ENCODE data around the gene OAF. TPM values are rescaled to one million over a fixed set of nuclear protein-coding genes. Genes with fewer than 3 reads are reported as not detected.

The OAF gene
- polyA plus RNA-seq, 1 experiment = 47.5 TPM

DNA sequence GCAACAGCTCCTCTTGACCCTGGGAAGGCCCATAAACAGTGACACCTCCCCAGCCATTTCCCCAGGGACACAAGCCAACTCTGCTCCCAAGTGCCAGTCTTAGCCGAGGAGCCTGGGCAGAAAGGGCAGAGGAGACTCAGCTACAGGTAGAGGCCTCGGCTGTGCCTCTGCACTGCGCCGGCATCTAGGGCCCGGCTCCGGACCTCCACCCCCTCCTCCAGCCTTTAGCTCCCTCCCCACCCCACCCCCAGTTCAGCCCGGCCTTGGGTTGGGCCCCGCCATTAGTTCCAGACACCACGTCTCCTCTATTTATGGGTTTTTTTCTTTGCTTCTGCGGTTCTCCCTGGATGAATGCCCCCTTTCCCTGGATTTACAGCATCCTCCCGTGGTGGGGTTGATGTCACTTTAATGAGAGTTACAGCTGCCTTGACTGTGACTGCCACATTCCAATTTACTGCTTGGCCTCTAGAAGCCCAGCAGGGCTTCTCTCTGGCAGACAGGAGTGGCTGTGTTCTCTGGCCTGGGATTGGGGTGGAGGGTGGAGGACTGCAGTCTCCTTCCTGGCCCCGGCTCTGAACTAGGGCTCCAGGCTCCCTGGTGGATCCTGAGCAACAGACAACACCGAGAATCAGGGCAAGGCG, 13.5 kb upstream of the OAF start:
- Histone ChIP-seq H3K27me3 (ENCODE audit: control insufficient read depth, insufficient read depth, low read length) (no peaks in the 10 kb centered on the region; the same call in 1 of the 2 replicates), H3K4me3 (ENCODE audit: low read depth, low read length) (no peak overlapping the region), H3K36me3 (ENCODE audit: control insufficient read depth, insufficient read depth, low read length) (no peaks in the 10 kb centered on the region)
- ChIA-PET CTCF (interaction anchor here (0.9 to 1.8 kb wide), 3 partner anchors 10 to 105 kb away, joined by 3 to 7 read pairs (median 3); no protein-coding TSS in a partner anchor), POLR2A (no interaction called here)
- peak; percentile 60 for DNase-seq (ENCODE audit: low read depth)
- TF ChIP-seq, protein P1, sequence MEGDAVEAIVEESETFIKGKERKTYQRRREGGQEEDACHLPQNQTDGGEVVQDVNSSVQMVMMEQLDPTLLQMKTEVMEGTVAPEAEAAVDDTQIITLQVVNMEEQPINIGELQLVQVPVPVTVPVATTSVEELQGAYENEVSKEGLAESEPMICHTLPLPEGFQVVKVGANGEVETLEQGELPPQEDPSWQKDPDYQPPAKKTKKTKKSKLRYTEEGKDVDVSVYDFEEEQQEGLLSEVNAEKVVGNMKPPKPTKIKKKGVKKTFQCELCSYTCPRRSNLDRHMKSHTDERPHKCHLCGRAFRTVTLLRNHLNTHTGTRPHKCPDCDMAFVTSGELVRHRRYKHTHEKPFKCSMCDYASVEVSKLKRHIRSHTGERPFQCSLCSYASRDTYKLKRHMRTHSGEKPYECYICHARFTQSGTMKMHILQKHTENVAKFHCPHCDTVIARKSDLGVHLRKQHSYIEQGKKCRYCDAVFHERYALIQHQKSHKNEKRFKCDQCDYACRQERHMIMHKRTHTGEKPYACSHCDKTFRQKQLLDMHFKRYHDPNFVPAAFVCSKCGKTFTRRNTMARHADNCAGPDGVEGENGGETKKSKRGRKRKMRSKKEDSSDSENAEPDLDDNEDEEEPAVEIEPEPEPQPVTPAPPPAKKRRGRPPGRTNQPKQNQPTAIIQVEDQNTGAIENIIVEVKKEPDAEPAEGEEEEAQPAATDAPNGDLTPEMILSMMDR (IDR thresholded peaks at IDR 0.05; ENCODE audit: insufficient read depth, low read depth, low read length) = no peak

DNA sequence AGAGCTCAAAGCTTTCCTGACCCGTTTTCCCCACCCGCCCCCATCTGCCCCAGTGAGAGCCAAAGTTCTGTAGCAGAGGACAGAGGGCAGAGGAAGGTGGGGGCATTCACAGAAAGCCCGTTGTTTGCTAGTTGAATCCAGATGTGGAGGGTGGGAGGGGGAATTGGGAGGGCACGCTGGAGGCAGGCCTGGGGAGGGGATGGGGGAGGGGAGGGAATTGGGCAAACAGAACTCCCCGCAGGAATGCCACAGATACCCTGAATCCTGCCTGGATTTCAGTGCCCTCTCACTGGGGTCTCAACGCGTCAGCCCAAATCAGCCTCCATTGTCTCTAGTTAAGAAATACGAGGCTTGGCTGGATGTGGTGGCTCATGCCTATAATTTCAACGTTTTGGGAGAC, 12.9 kb upstream of the OAF start:
- CTCF ChIA-PET = interaction anchor here (0.8 kb wide), 1 partner anchor 10 kb away, joined by 3 read pairs; no protein-coding TSS in a partner anchor
- POLR2A ChIA-PET = no interaction called here
- Histone ChIP-seq H3K27me3 (ENCODE audit: control insufficient read depth, insufficient read depth, low read length) (no peaks in the 10 kb centered on the region; the same call in 1 of the 2 replicates), H3K4me3 (ENCODE audit: low read depth, low read length) (no peak overlapping the region), H3K36me3 (ENCODE audit: control insufficient read depth, insufficient read depth, low read length) (no peaks in the 10 kb centered on the region)
- no peak for DNase-seq (ENCODE audit: low read depth)
- TF ChIP-seq, protein P1 (IDR thresholded peaks at IDR 0.05; ENCODE audit: insufficient read depth, low read depth, low read length) = no peak

DNA sequence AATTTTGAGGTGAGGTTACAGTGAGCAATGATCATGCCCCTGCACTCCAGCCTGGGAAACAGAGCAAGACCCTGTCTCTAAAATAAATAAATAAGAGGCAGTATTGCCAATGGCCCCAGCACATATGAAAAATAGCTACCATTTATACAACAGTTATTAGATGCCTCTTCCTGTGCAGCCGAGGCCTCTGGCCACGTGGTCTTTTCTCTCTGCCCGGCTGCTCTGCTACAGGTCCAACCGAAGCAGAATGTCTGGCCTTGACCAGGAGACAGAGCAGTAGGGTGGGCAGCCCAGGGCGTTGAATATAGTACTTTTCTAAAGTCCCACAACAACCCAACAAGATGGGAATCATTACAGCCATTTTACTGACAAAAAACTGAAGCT, 12.4 kb upstream of the OAF start:
- POLR2A ChIA-PET = no interaction called here

DNA sequence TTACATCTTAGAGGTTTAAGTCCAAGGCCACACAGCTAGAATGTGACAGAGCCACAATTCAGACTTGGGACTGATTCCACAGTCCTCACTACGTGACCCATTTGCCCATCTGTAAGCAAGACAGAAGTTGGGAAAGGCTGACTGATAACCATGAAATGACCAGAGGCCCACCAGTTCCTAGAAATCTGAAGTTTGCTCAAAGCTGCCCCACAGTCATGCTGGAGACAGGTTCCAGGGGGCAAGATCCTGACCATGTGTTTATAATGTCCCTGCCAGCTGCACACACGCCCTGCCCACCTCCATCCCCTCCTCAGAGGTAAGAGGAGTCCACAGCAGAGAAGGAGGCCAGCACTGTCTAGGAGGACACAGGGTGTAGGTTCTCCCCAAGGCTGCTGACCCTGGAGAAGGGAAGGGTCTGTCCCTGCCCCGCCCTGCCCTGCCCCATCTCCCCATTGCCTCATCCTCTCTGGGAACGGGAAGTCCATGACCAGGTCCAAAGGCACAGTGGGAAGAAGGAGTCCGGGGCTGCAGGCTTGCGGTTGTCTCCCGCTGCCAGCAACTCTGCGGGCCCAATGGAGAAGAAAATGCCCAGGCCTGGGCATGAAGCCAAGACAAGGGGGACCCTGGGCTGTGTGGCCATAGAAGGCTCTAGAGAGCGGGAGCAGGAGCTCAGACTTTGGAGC, 11.9 kb upstream of the OAF start:
- ChIA-PET POLR2A (no interaction called here), CTCF (interaction anchor here (0.8 to 1.6 kb wide), 4 partner anchors 9 to 20 kb away, joined by 3 to 7 read pairs (median 4); no protein-coding TSS in a partner anchor)
- Histone ChIP-seq H3K36me3 (ENCODE audit: control insufficient read depth, insufficient read depth, low read length) (no peaks in the 10 kb centered on the region), H3K27me3 (ENCODE audit: control insufficient read depth, insufficient read depth, low read length) (no peaks in the 10 kb centered on the region), H3K4me3 (ENCODE audit: low read depth, low read length) (no peak overlapping the region)
- TF ChIP-seq, protein P1 (IDR thresholded peaks at IDR 0.05; ENCODE audit: insufficient read depth, low read depth, low read length) = no peak
- DNase-seq (ENCODE audit: low read depth) = no peak

More for the DNA sequence above, 12.4 kb upstream of the OAF start:
- no peaks in the 10 kb centered on the region for H3K36me3 ChIP-seq (ENCODE audit: control insufficient read depth, insufficient read depth, low read length)
- H3K27me3 ChIP-seq (ENCODE audit: control insufficient read depth, insufficient read depth, low read length) = no peaks in the 10 kb centered on the region; the same call in 1 of the 2 replicates
- no peak overlapping the region for H3K4me3 ChIP-seq (ENCODE audit: low read depth, low read length)
- CTCF ChIA-PET = interaction anchor here (0.8 to 1.6 kb wide), 4 partner anchors 9 to 19 kb away, joined by 3 to 7 read pairs (median 4); no protein-coding TSS in a partner anchor
- TF ChIP-seq, protein P1 (IDR thresholded peaks at IDR 0.05; ENCODE audit: insufficient read depth, low read depth, low read length) = no peak
- no peak for DNase-seq (ENCODE audit: low read depth)

DNA sequence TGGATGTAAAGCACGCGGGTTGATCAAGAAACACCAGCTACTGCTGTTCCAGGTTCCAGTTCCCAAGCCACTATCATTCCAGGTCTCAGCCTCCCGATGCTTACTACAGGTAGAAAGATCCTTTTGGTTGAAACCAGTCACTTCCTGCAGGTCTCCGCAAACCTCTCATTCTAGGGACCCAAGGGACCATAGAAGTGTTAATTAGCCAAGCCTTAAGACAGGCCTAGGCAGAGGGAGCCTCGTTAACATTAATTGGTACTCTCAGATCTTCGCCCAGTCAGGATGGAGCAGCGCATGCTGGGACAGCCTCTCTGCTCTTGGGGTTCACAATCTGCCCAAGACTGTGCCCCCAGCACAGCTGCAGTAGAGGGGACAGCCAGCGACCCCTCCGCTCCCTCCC, 11.2 kb upstream of the OAF start:
- Histone ChIP-seq H3K27me3 (ENCODE audit: control insufficient read depth, insufficient read depth, low read length) (no peaks in the 10 kb centered on the region), H3K4me3 (ENCODE audit: low read depth, low read length) (no peak overlapping the region), H3K36me3 (ENCODE audit: control insufficient read depth, insufficient read depth, low read length) (no peaks in the 10 kb centered on the region)
- no peak for DNase-seq (ENCODE audit: low read depth)
- TF ChIP-seq, protein P1 (IDR thresholded peaks at IDR 0.05; ENCODE audit: insufficient read depth, low read depth, low read length) = no peak
- ChIA-PET CTCF (interaction anchor here (1.1 to 1.6 kb wide), 2 partner anchors 10 to 20 kb away, joined by 4 to 7 read pairs; no protein-coding TSS in a partner anchor), POLR2A (no interaction called here)

All from BJ (cell line).